Measurements from ENCODE around the gene DNAJC1.
"Not testable (repeated sequence)": the region's sequence is repeated elsewhere in the genome, so short reads cannot be mapped to it uniquely, and the experiment has no call there.

The DNAJC1 gene

DNA sequence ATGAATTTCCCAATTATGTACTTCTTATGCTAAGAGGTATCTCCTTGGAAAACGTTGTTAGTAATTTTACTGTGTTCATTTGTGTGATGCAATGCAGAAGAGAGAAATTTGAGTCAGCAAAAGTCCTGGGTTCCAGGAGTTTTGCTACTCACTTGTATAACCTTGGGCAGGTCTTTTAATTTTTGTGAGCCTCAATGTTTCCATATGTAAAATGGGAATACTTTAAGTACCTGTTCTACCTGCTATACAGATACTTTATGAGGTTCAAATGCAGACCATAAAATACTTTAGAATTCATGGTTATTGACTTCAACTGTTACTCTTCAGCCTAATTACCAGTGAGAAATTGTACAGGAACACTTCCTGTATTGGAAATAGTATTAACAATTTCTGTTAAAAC, 284.0 kb downstream of the DNAJC1 start:
- Mint-ChIP-seq H3K4me3 (no peak overlapping the region), H3K9me3 (no peaks in the 10 kb centered on the region), H3K4me1 (peaks cover 11% of the 10 kb centered on the region), H3K27ac (no peak overlapping the region), H3K36me3 (peaks cover 48% of the 10 kb centered on the region)
- DNase-seq (ENCODE audit: low spot score in 2 of 2), result no peak
- ATAC-seq, result no peak

DNA sequence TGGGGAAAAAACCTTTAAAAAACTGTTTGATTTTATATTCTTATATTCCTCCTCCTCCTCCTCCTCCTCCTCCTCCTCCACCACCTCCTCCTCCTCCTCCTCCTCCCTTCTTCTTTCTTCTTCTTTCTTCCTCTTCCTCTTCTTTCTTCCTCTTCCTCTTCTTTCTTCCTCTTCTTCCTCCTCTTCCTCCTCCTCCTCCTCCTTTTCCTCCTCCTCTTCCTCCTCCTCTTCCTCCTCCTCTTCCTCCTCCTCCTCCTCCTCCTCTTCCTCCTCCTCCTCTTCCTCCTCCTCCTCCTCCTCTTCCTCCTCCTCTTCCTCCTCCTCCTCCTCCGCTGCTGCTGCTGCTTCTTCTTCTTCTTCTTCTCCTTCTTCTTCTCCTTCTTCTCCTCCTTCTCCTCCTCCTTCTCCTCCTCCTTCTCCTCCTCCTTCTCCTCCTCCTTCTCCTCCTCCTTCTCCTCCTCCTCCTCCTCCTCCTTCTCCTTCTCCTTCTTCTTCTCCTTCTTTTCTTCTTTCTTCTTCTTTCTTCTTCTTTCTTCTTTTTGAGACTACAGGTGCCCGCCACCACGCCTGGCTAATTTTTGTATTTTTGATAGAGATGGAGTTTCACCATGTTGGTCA, 286.0 kb downstream of the DNAJC1 start:
- H3K27ac Mint-ChIP-seq, result peak overlapping the region; percentile 70
- not testable (repeated sequence) for ATAC-seq

GRCh38 chr10:21715531-21716195, 287.9 kb downstream of the DNAJC1 start:
- Mint-ChIP-seq H3K9me3 (no peaks in the 10 kb centered on the region), H3K4me1 (peaks cover 13% of the 10 kb centered on the region), H3K4me3 (no peak overlapping the region), H3K27ac (no peak overlapping the region), H3K36me3 (peaks cover 71% of the 10 kb centered on the region)
- ATAC-seq, result no peak
- DNase-seq (ENCODE audit: low spot score in 2 of 2), result no peak

More for the DNA sequence above, 286.0 kb downstream of the DNAJC1 start:
- H3K9me3 Mint-ChIP-seq; DNase-seq (ENCODE audit: low spot score in 2 of 2); H3K4me3 Mint-ChIP-seq: not testable (repeated sequence)
- Mint-ChIP-seq H3K36me3 (peaks cover 67% of the 10 kb centered on the region), H3K4me1 (peaks cover 13% of the 10 kb centered on the region)

- no peak for DNase-seq (ENCODE audit: low spot score in 2 of 2)
- H3K9me3 Mint-ChIP-seq, result no peaks in the 10 kb centered on the region
These were observed 290.6 kb downstream of the DNAJC1 start for GRCh38 chr10:21712975-21713374.

DNA sequence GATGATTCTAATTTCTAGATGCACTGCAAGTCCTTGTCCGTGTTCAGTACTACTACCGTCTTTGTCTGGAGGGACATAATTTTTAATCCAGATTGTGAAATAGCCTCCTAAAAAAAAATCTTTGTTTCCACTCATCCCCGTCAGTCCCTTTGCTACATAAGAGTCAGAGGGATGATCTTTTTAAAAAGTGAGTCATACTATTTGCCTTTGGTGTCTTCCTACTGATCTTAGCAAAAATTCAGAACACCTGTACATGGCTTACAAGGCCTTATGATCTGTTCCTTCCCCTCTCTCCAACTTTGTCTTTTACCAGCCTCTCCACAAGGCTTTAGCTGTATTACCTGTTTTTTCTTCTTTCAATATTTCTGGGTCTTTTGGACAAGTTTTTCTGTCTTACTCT, 296.0 kb downstream of the DNAJC1 start:
- ATAC-seq (no peak), DNase-seq (ENCODE audit: low spot score in 2 of 2) (no peak)
- Mint-ChIP-seq H3K9me3 (no peaks in the 10 kb centered on the region), H3K27ac (no peak overlapping the region), H3K4me1 (peaks cover 46% of the 10 kb centered on the region), H3K36me3 (peaks cover 44% of the 10 kb centered on the region), H3K4me3 (no peak overlapping the region)

More at GRCh38 chr10:21712975-21713374, 290.6 kb downstream of the DNAJC1 start:
- peak overlapping the region; percentile 8 for H3K27ac Mint-ChIP-seq
- no peak overlapping the region for H3K4me3 Mint-ChIP-seq
- H3K36me3 Mint-ChIP-seq, result peaks cover 77% of the 10 kb centered on the region
- H3K4me1 Mint-ChIP-seq, result peaks cover 18% of the 10 kb centered on the region
- no peak for ATAC-seq
